GM23338 (cell line): ENCODE results near the gene FLNA. TPM values are rescaled to one million over a fixed set of nuclear protein-coding genes. Genes with fewer than 3 reads are reported as not detected.

ENCODE experiments used
- ATAC-seq: fragments of 200-7000 bp; cut with Tn5 transposase; 3 replicates; pipeline ENCODE4 v1.9.1; 2020
- DNase-seq: peaks from one replicate; pipeline ENCODE4 v3.0.0-alpha.2; 2015; ENCODE audit warnings: low spot score
- H2AFZ ChIP-seq: fragments of 200-600 bp; sonication (generic); 2 replicates; pipeline ENCODE4 v1.8.0; 2016; ENCODE audit warnings: antibody characterized with exemption, mild to moderate bottlenecking, moderate library complexity
- H3F3A ChIP-seq: fragments of 200-600 bp; sonication (generic); replicated peaks from 2 replicates; pipeline ENCODE4 v1.8.0; 2017; ENCODE audit warnings: antibody characterized with exemption, mixed run types, low read depth
- H3K27ac ChIP-seq: fragments of 200-600 bp; sonication (generic); 2 replicates; pipeline ENCODE4 v1.6.1; 2016; ENCODE audit warnings: low read depth
- H3K27me3 ChIP-seq: fragments of 200-600 bp; sonication (generic); 2 replicates; pipeline ENCODE4 v1.8.0; 2016; ENCODE audit warnings: mild to moderate bottlenecking, mixed run types, moderate library complexity; ENCODE audit not compliant: insufficient read depth
- H3K36me3 ChIP-seq: fragments of 200-600 bp; sonication (generic); 2 replicates; pipeline ENCODE4 v1.8.0; 2016; ENCODE audit warnings: mild to moderate bottlenecking; ENCODE audit not compliant: insufficient read depth
- H3K4me1 ChIP-seq: fragments of 200-600 bp; sonication (generic); 2 replicates; pipeline ENCODE4 v1.8.0; 2016; ENCODE audit warnings: mild to moderate bottlenecking, moderate library complexity; ENCODE audit not compliant: insufficient read depth
- H3K4me2 ChIP-seq: fragments of 200-600 bp; sonication (generic); 2 replicates; pipeline ENCODE4 v1.7.1; 2017; ENCODE audit warnings: mixed run types
- H3K4me3 ChIP-seq: fragments of 200-600 bp; sonication (generic); 2 replicates; pipeline ENCODE4 v1.6.1; 2016; ENCODE audit warnings: mixed run types
- H3K79me2 ChIP-seq: fragments of 200-600 bp; sonication (generic); replicated peaks from 2 replicates; pipeline ENCODE4 v1.8.0; 2017; ENCODE audit warnings: mild to moderate bottlenecking; ENCODE audit not compliant: insufficient read depth
- H3K9me2 ChIP-seq: fragments of 200-600 bp; sonication (generic); 2 replicates; pipeline ENCODE4 v1.8.0; 2017; ENCODE audit not compliant: insufficient read depth
- H4K20me1 ChIP-seq: fragments of 200-600 bp; sonication (generic); replicated peaks from 2 replicates; pipeline ENCODE4 v1.8.0; 2017; ENCODE audit warnings: mild to moderate bottlenecking; ENCODE audit not compliant: insufficient read depth
- H3K27ac Mint-ChIP-seq: 2 replicates; pipeline ENCODE4 v1.8.0; 2020; ENCODE audit warnings: inconsistent platforms, mild to moderate bottlenecking, moderate library complexity, mixed read lengths
- H3K27me3 Mint-ChIP-seq: 3 replicates; pipeline ENCODE4 v1.8.0; 2022; ENCODE audit warnings: low read depth, mild to moderate bottlenecking, moderate library complexity, mixed read lengths, inconsistent platforms; ENCODE audit not compliant: insufficient read depth, poor library complexity
- H3K36me3 Mint-ChIP-seq: 3 replicates; pipeline ENCODE4 v1.8.0; 2021; ENCODE audit warnings: low read depth, mild to moderate bottlenecking, inconsistent platforms, moderate library complexity, mixed read lengths
- H3K4me1 Mint-ChIP-seq: 3 replicates; pipeline ENCODE4 v1.8.0; 2020; ENCODE audit warnings: mild to moderate bottlenecking, inconsistent platforms, mixed read lengths
- H3K4me3 Mint-ChIP-seq: 3 replicates; pipeline ENCODE4 v1.8.0; 2021; ENCODE audit warnings: moderate library complexity, mild to moderate bottlenecking, inconsistent platforms, mixed read lengths
- H3K9me3 Mint-ChIP-seq: 3 replicates; pipeline ENCODE4 v1.8.0; 2020; ENCODE audit warnings: moderate library complexity, mild to moderate bottlenecking, inconsistent platforms, mixed read lengths
- CREB1 ChIP-seq: fragments of 250-450 bp; sonication (Bioruptor Pico); IDR thresholded peaks from 2 replicates; pipeline ENCODE4 v1.5.0; 2020; ENCODE audit warnings: low read depth, mild to moderate bottlenecking, moderate library complexity
- CTCF ChIP-seq, 2 experiments: fragments of 200-600 bp in 1 of 2; sonication (generic) in 1 of 2; conservative IDR thresholded peaks; 2 replicates each; pipeline versions ENCODE4 v1.5.1 to v1.6.1; 2016 to 2017; ENCODE audit warnings: antibody characterized with exemption in 2 of 2, low read depth in 2 of 2, mild to moderate bottlenecking in 2 of 2, moderate library complexity in 1 of 2
- EZH2 ChIP-seq: fragments of 200-600 bp; sonication (generic); IDR thresholded peaks from one replicate; pipeline ENCODE4 v1.8.0; 2017; ENCODE audit warnings: antibody characterized with exemption, mild to moderate bottlenecking, low read depth; ENCODE audit not compliant: unreplicated experiment
- EZH2phosphoT487 ChIP-seq: fragments of 200-600 bp; sonication (generic); IDR thresholded peaks from one replicate; pipeline ENCODE4 v1.8.1; 2018; ENCODE audit warnings: antibody characterized with exemption; ENCODE audit not compliant: unreplicated experiment
- JUNB ChIP-seq: IDR thresholded peaks from one replicate; pipeline ENCODE4 v1.6.1; 2016; ENCODE audit warnings: antibody characterized with exemption; ENCODE audit not compliant: unreplicated experiment
- NANOG ChIP-seq: IDR thresholded peaks from 2 replicates; pipeline ENCODE4 v1.6.1; 2016; ENCODE audit warnings: antibody characterized with exemption, borderline replicate concordance
- POLR2AphosphoS5 ChIP-seq: IDR thresholded peaks from 2 replicates; pipeline ENCODE4 v1.6.1; 2016; ENCODE audit warnings: antibody characterized with exemption, low read depth
- REST ChIP-seq: IDR thresholded peaks from one replicate; pipeline ENCODE4 v1.6.1; 2018; ENCODE audit warnings: antibody characterized with exemption; ENCODE audit not compliant: unreplicated experiment
- STAT1 ChIP-seq: IDR thresholded peaks from one replicate; pipeline ENCODE4 v1.6.1; 2016; ENCODE audit warnings: antibody characterized with exemption; ENCODE audit not compliant: unreplicated experiment
- ZNF114 ChIP-seq: fragments of 250-450 bp; sonication (Bioruptor Pico); IDR thresholded peaks from 2 replicates; pipeline ENCODE4 v1.5.0; 2020; ENCODE audit warnings: mild to moderate bottlenecking, moderate library complexity
- ZNF331 ChIP-seq: fragments of 250-450 bp; sonication (Bioruptor Pico); IDR thresholded peaks from 2 replicates; pipeline ENCODE4 v1.5.0; 2020; ENCODE audit warnings: low read depth, mild to moderate bottlenecking, moderate library complexity
- polyA plus RNA-seq: library from polyadenylated mRNA; unstranded; fragments of >200 nt; fragmentation: Nextera tagmentation; extraction: Ambion mirVana; gene quantifications from 2 replicates; pipeline ENCODE4 v1.2.1, GENCODE V29; 2016
- total RNA-seq: library from RNA; depleted of rRNA; stranded (reverse); fragments of >200 nt; shearing (Covaris generic); gene quantifications from 2 replicates; pipeline ENCODE4 v1.2.3, GENCODE V29; 2014

The FLNA gene
- total and polyA plus RNA-seq, 2 experiments from 2014 or later, result 579 to 1,445 TPM

GRCh38 chrX:154315416-154315815 is 59.0 kb downstream of the FLNA start (continued):
- no peak for TF ChIP-seq CTCF (conservative IDR thresholded peaks at IDR 0.05; ENCODE audit: low read depth in 2 of 2)
- no peak for TF ChIP-seq POLR2AphosphoS5
- TF ChIP-seq EZH2phosphoT487, result no peak
- no peak for TF ChIP-seq REST
- no peak for TF ChIP-seq CREB1 (CRISPR knock-in tag)

DNA sequence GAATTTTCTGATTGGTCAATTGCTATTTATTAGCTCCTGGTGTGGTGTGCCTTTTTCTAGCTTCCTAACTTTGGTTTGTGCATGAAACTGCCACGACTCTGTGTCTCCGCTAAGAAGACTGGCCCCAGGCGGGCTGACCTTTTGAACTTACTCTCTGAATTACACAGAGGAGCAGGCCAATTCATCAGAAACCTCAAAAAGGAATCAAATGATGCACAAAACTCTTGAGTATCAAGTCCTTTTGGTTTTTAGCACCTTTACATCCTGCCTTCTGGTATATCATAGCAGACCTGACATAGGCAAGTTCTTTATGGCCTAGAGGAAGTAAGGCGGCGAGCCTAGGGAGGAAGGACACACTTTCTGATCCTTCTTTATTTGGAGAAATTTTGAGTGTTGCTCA is 61.3 kb downstream of the FLNA start:
- Histone ChIP-seq H3K36me3 (no peaks in the 10 kb centered on the region), H3K4me3 (no peak overlapping the region), H4K20me1 (no peaks in the 10 kb centered on the region), H3K4me2 (no peak overlapping the region), H3K79me2 (no peaks in the 10 kb centered on the region), H3K9me2 (no peaks in the 10 kb centered on the region), H3K27me3 (no peaks in the 10 kb centered on the region), H2AFZ (no peak overlapping the region), H3K4me1 (no peaks in the 10 kb centered on the region), H3K27ac (no peak overlapping the region), H3F3A (no peaks in the 10 kb centered on the region)
- no peaks in the 10 kb centered on the region; the same call in 2 of the 3 replicates for H3K9me3 Mint-ChIP-seq
- no peak for DNase-seq
- ATAC-seq, result no peak
- no peaks in the 10 kb centered on the region for H3K36me3 Mint-ChIP-seq
- no peak overlapping the region; the same call in 2 of the 3 replicates for H3K4me3 Mint-ChIP-seq
- no peak overlapping the region for H3K27ac Mint-ChIP-seq
- H3K27me3 Mint-ChIP-seq, result no peaks in the 10 kb centered on the region
- peaks cover 7% of the 10 kb centered on the region; the same call in 2 of the 3 replicates for H3K4me1 Mint-ChIP-seq
- no peak for TF ChIP-seq EZH2
- TF ChIP-seq NANOG, result no peak
- no peak for TF ChIP-seq CTCF (conservative IDR thresholded peaks at IDR 0.05; ENCODE audit: low read depth in 2 of 2)
- no peak for TF ChIP-seq POLR2AphosphoS5
- TF ChIP-seq STAT1, result no peak
- no peak for TF ChIP-seq ZNF331 (CRISPR knock-in tag)
- no peak for TF ChIP-seq JUNB
- TF ChIP-seq CREB1 (CRISPR knock-in tag), result no peak
- no peak for TF ChIP-seq REST
- TF ChIP-seq ZNF114 (CRISPR knock-in tag), result no peak
